Central memory CD4-positive, alpha-beta T cell (primary cell): ENCODE measurements around the gene CYSTM1.

Source experiments
- DNase-seq: peaks from one replicate; pipeline ENCODE4 v3.0.0; 2022

Gene CYSTM1

GRCh38 chr5:140214831-140215230 lies 39.8 kb downstream of the CYSTM1 start:
- DNase-seq: no peak

GRCh38 chr5:140215276-140215675 lies 40.3 kb downstream of the CYSTM1 start:
- DNase-seq: no peak

GRCh38 chr5:140216478-140217074 lies 41.6 kb downstream of the CYSTM1 start:
- no peak for DNase-seq

GRCh38 chr5:140217299-140218026 lies 42.5 kb downstream of the CYSTM1 start:
- no peak for DNase-seq

- DNase-seq: no peak
Observed at GRCh38 chr5:140219068-140219991, 44.3 kb downstream of the CYSTM1 start.

- DNase-seq: no peak
Observed at GRCh38 chr5:140220032-140220697, 45.2 kb downstream of the CYSTM1 start.

- no peak for DNase-seq
Observed at GRCh38 chr5:140220698-140221064, 45.7 kb downstream of the CYSTM1 start.

- DNase-seq: no peak
Observed at GRCh38 chr5:140221697-140222223, 46.8 kb downstream of the CYSTM1 start.

GRCh38 chr5:140222416-140222815 lies 47.4 kb downstream of the CYSTM1 start:
- DNase-seq: no peak

GRCh38 chr5:140223567-140223966 lies 48.6 kb downstream of the CYSTM1 start:
- no peak for DNase-seq

- DNase-seq: no peak
Observed at GRCh38 chr5:140224658-140225057, 49.7 kb downstream of the CYSTM1 start.

- no peak for DNase-seq
Observed at GRCh38 chr5:140225396-140225795, 50.4 kb downstream of the CYSTM1 start.

- DNase-seq: no peak
Observed at GRCh38 chr5:140227046-140227445, 52.1 kb downstream of the CYSTM1 start.

GRCh38 chr5:140228364-140228837 lies 53.4 kb downstream of the CYSTM1 start:
- DNase-seq: no peak

- DNase-seq: no peak
Observed at GRCh38 chr5:140230373-140230772, 55.4 kb downstream of the CYSTM1 start.

GRCh38 chr5:140232731-140233130 lies 57.7 kb downstream of the CYSTM1 start:
- no peak for DNase-seq

GRCh38 chr5:140234377-140234989 lies 59.5 kb downstream of the CYSTM1 start:
- DNase-seq: no peak

GRCh38 chr5:140235791-140236551 lies 61.0 kb downstream of the CYSTM1 start:
- no peak for DNase-seq

GRCh38 chr5:140236891-140237598 lies 62.1 kb downstream of the CYSTM1 start:
- no peak for DNase-seq

GRCh38 chr5:140238756-140239155 lies 63.8 kb downstream of the CYSTM1 start:
- DNase-seq: no peak

- no peak for DNase-seq
Observed at GRCh38 chr5:140239461-140239860, 64.5 kb downstream of the CYSTM1 start.
